ENCODE results near the gene PLEKHG1. TPM values are rescaled to one million over a fixed set of nuclear protein-coding genes. Genes with fewer than 3 reads are reported as not detected.

PLEKHG1 gene
- total RNA-seq, 2 experiments from 2014 or later = 3.8 to 6.9 TPM

GRCh38 chr6:150576651-150577226 is 22.9 kb upstream of the PLEKHG1 start:
- Mint-ChIP-seq H3K4me1 (peaks cover 1% of the 10 kb centered on the region), H3K27ac (no peak overlapping the region), H3K9me3 (no peaks in the 10 kb centered on the region), H3K4me3 (no peak overlapping the region), H3K27me3 (peaks cover 27% of the 10 kb centered on the region), H3K36me3 (no peaks in the 10 kb centered on the region)
- no peak for ATAC-seq (ENCODE audit: low read depth)
- no peak for DNase-seq
- POLR2A ChIA-PET = no interaction called here

- no peaks in the 10 kb centered on the region for H3K9me3 Mint-ChIP-seq
Measured at GRCh38 chr6:150579611-150580010, 20.1 kb upstream of the PLEKHG1 start.

GRCh38 chr6:150580489-150580888 is 19.2 kb upstream of the PLEKHG1 start:
- Mint-ChIP-seq H3K4me1 (no peaks in the 10 kb centered on the region), H3K36me3 (no peaks in the 10 kb centered on the region), H3K27me3 (peaks cover 6% of the 10 kb centered on the region), H3K27ac (no peak overlapping the region), H3K9me3 (no peaks in the 10 kb centered on the region), H3K4me3 (no peak overlapping the region)
- ATAC-seq (ENCODE audit: low read depth) (no peak), DNase-seq (no peak)
- POLR2A ChIA-PET = no interaction called here

More at GRCh38 chr6:150579611-150580010, 20.1 kb upstream of the PLEKHG1 start:
- DNase-seq (no peak), ATAC-seq (ENCODE audit: low read depth) (no peak)
- Mint-ChIP-seq H3K4me1 (peaks cover under 1% of the 10 kb centered on the region), H3K4me3 (no peak overlapping the region), H3K36me3 (no peaks in the 10 kb centered on the region), H3K27ac (no peak overlapping the region), H3K27me3 (peaks cover 7% of the 10 kb centered on the region)
- POLR2A ChIA-PET = no interaction called here

- no peak for DNase-seq
- H3K27me3 Mint-ChIP-seq = peaks cover 5% of the 10 kb centered on the region
- ATAC-seq (ENCODE audit: low read depth) = no peak
- no peak overlapping the region for H3K4me3 Mint-ChIP-seq
- no peaks in the 10 kb centered on the region for H3K36me3 Mint-ChIP-seq
- H3K27ac Mint-ChIP-seq = no peak overlapping the region
- H3K9me3 Mint-ChIP-seq = no peaks in the 10 kb centered on the region
- H3K4me1 Mint-ChIP-seq = no peaks in the 10 kb centered on the region
- POLR2A ChIA-PET = no interaction called here
Measured at GRCh38 chr6:150584065-150584464, 15.6 kb upstream of the PLEKHG1 start.

- Mint-ChIP-seq H3K4me3 (no peak overlapping the region), H3K4me1 (no peaks in the 10 kb centered on the region), H3K9me3 (no peaks in the 10 kb centered on the region)
Measured at GRCh38 chr6:150584596-150584995, 15.1 kb upstream of the PLEKHG1 start.

GRCh38 chr6:150586850-150587359 is 12.8 kb upstream of the PLEKHG1 start:
- H3K9me3 Mint-ChIP-seq = no peaks in the 10 kb centered on the region
- peaks cover 20% of the 10 kb centered on the region for H3K27me3 Mint-ChIP-seq
- no peak overlapping the region for H3K27ac Mint-ChIP-seq
- no peaks in the 10 kb centered on the region for H3K36me3 Mint-ChIP-seq
- no peaks in the 10 kb centered on the region for H3K4me1 Mint-ChIP-seq
- POLR2A ChIA-PET = no interaction called here
- no peak overlapping the region for H3K4me3 Mint-ChIP-seq
- DNase-seq = no peak
- no peak for ATAC-seq (ENCODE audit: low read depth)

More at GRCh38 chr6:150584596-150584995, 15.1 kb upstream of the PLEKHG1 start:
- POLR2A ChIA-PET = no interaction called here
- H3K36me3 Mint-ChIP-seq = no peaks in the 10 kb centered on the region
- ATAC-seq (ENCODE audit: low read depth) = no peak
- no peak overlapping the region for H3K27ac Mint-ChIP-seq
- no peak for DNase-seq
- peaks cover 5% of the 10 kb centered on the region for H3K27me3 Mint-ChIP-seq

GRCh38 chr6:150587637-150588036 is 12.0 kb upstream of the PLEKHG1 start:
- POLR2A ChIA-PET = no interaction called here
- H3K4me3 Mint-ChIP-seq = no peak overlapping the region
- H3K36me3 Mint-ChIP-seq = no peaks in the 10 kb centered on the region
- peaks cover 24% of the 10 kb centered on the region for H3K27me3 Mint-ChIP-seq
- ATAC-seq (ENCODE audit: low read depth) (no peak), DNase-seq (no peak)
- H3K4me1 Mint-ChIP-seq = no peaks in the 10 kb centered on the region
- no peak overlapping the region for H3K27ac Mint-ChIP-seq
- H3K9me3 Mint-ChIP-seq = no peaks in the 10 kb centered on the region

- POLR2A ChIA-PET = no interaction called here
- Mint-ChIP-seq H3K4me3 (no peak overlapping the region), H3K9me3 (no peaks in the 10 kb centered on the region), H3K27me3 (peaks cover 25% of the 10 kb centered on the region), H3K36me3 (no peaks in the 10 kb centered on the region), H3K4me1 (no peaks in the 10 kb centered on the region), H3K27ac (no peak overlapping the region)
- ATAC-seq (ENCODE audit: low read depth) (no peak), DNase-seq (no peak)
Measured at GRCh38 chr6:150588888-150589499, 10.7 kb upstream of the PLEKHG1 start.

- POLR2A ChIA-PET = no interaction called here
- Mint-ChIP-seq H3K36me3 (no peaks in the 10 kb centered on the region), H3K9me3 (no peaks in the 10 kb centered on the region), H3K4me1 (no peaks in the 10 kb centered on the region), H3K4me3 (no peak overlapping the region), H3K27ac (no peak overlapping the region), H3K27me3 (peaks cover 25% of the 10 kb centered on the region)
- no peak for DNase-seq
- no peak for ATAC-seq (ENCODE audit: low read depth)
Measured at GRCh38 chr6:150589852-150590251, 9.8 kb upstream of the PLEKHG1 start.

GRCh38 chr6:150590446-150590845 is 9.2 kb upstream of the PLEKHG1 start:
- H3K27me3 Mint-ChIP-seq = peaks cover 25% of the 10 kb centered on the region
- H3K27ac Mint-ChIP-seq = no peak overlapping the region
- no peak for DNase-seq
- H3K4me1 Mint-ChIP-seq = no peaks in the 10 kb centered on the region
- H3K4me3 Mint-ChIP-seq = no peak overlapping the region
- no peaks in the 10 kb centered on the region for H3K36me3 Mint-ChIP-seq
- no peak for ATAC-seq (ENCODE audit: low read depth)
- POLR2A ChIA-PET = no interaction called here
- H3K9me3 Mint-ChIP-seq = no peaks in the 10 kb centered on the region

- H3K9me3 Mint-ChIP-seq = no peaks in the 10 kb centered on the region
Measured at GRCh38 chr6:150592377-150592995, 7.2 kb upstream of the PLEKHG1 start.

GRCh38 chr6:150593119-150593518 is 6.6 kb upstream of the PLEKHG1 start:
- POLR2A ChIA-PET = no interaction called here
- Mint-ChIP-seq H3K36me3 (no peaks in the 10 kb centered on the region), H3K27me3 (peaks cover 34% of the 10 kb centered on the region), H3K27ac (no peak overlapping the region), H3K4me1 (no peaks in the 10 kb centered on the region), H3K4me3 (no peak overlapping the region), H3K9me3 (no peaks in the 10 kb centered on the region)
- DNase-seq (no peak), ATAC-seq (ENCODE audit: low read depth) (no peak)

More at GRCh38 chr6:150592377-150592995, 7.2 kb upstream of the PLEKHG1 start:
- ATAC-seq (ENCODE audit: low read depth) (no peak), DNase-seq (no peak)
- no peak overlapping the region for H3K27ac Mint-ChIP-seq
- POLR2A ChIA-PET = no interaction called here
- no peaks in the 10 kb centered on the region for H3K4me1 Mint-ChIP-seq
- no peak overlapping the region for H3K4me3 Mint-ChIP-seq
- no peaks in the 10 kb centered on the region for H3K36me3 Mint-ChIP-seq
- H3K27me3 Mint-ChIP-seq = peaks cover 29% of the 10 kb centered on the region

- Mint-ChIP-seq H3K27ac (no peak overlapping the region), H3K4me3 (no peak overlapping the region), H3K9me3 (no peaks in the 10 kb centered on the region), H3K27me3 (peaks cover 45% of the 10 kb centered on the region), H3K36me3 (no peaks in the 10 kb centered on the region), H3K4me1 (peaks cover 14% of the 10 kb centered on the region)
- POLR2A ChIA-PET = no interaction called here
- no peak for ATAC-seq (ENCODE audit: low read depth)
- DNase-seq = no peak
Measured at GRCh38 chr6:150596439-150596838, 3.2 kb upstream of the PLEKHG1 start.

GRCh38 chr6:150598401-150598800 is 1.3 kb upstream of the PLEKHG1 start:
- no peak overlapping the region for H3K27ac Mint-ChIP-seq
- no peaks in the 10 kb centered on the region for H3K36me3 Mint-ChIP-seq
- no peak for ATAC-seq (ENCODE audit: low read depth)
- DNase-seq = no peak
- no peaks in the 10 kb centered on the region for H3K9me3 Mint-ChIP-seq
- H3K4me3 Mint-ChIP-seq = no peak overlapping the region
- H3K4me1 Mint-ChIP-seq = peaks cover 14% of the 10 kb centered on the region
- POLR2A ChIA-PET = no interaction called here
- peaks cover 47% of the 10 kb centered on the region for H3K27me3 Mint-ChIP-seq
